Natural killer cell (primary cell): ENCODE results near the gene NSD2. TPM values are rescaled to one million over a fixed set of nuclear protein-coding genes. Genes with fewer than 3 reads are reported as not detected.

Experiments
- ATAC-seq, 3 donors: fragments of 150-1000 bp in 2 of 3; fragments of 200-7000 bp in 1 of 3; cut with Tn5 transposase; 1 replicate in 1 of 3; 2 replicates in 2 of 3; pipeline ENCODE4 v1.10.0; 2021; ENCODE audit warnings: mild to moderate bottlenecking in 2 of 3, moderate library complexity in 2 of 3
- DNase-seq, 2 donors: peaks; one replicate each; pipeline versions ENCODE4 v3.0.0 to v3.0.0-alpha.2; 2013 to 2021; ENCODE audit warnings: mixed read lengths in 1 of 2
- H3K27ac ChIP-seq: one replicate; pipeline ENCODE4 v1.5.1; 2013; ENCODE audit warnings: mild to moderate bottlenecking, low read length
- H3K27me3 ChIP-seq: one replicate; pipeline ENCODE4 v1.6.1; 2013; ENCODE audit warnings: low read length; ENCODE audit not compliant: control insufficient read depth, insufficient read depth
- H3K36me3 ChIP-seq: one replicate; pipeline ENCODE4 v1.6.1; 2013; ENCODE audit warnings: low read length; ENCODE audit not compliant: control insufficient read depth, insufficient read depth
- H3K4me1 ChIP-seq: one replicate; pipeline ENCODE4 v1.6.1; 2013; ENCODE audit warnings: low read length; ENCODE audit not compliant: control insufficient read depth, insufficient read depth
- H3K4me3 ChIP-seq: one replicate; pipeline ENCODE4 v1.5.1; 2013; ENCODE audit warnings: low read length
- H3K9me3 ChIP-seq: one replicate; pipeline ENCODE4 v1.6.1; 2013; ENCODE audit warnings: low read length; ENCODE audit not compliant: control insufficient read depth, insufficient read depth
- H3K27ac Mint-ChIP-seq, 2 donors: one replicate each; pipeline ENCODE4 v1.8.0; 2022; ENCODE audit warnings: mild to moderate bottlenecking in 2 of 2, mixed read lengths in 2 of 2, moderate library complexity in 1 of 2
- H3K27me3 Mint-ChIP-seq, 2 donors: one replicate each; pipeline ENCODE4 v1.8.0; 2022; ENCODE audit warnings: low read depth in 2 of 2, mixed read lengths in 2 of 2
- H3K36me3 Mint-ChIP-seq: one replicate; pipeline ENCODE4 v1.8.0; 2022; ENCODE audit warnings: mixed read lengths
- H3K4me1 Mint-ChIP-seq, 2 donors: one replicate each; pipeline ENCODE4 v1.8.0; 2022; ENCODE audit warnings: mixed read lengths in 2 of 2
- H3K4me3 Mint-ChIP-seq: one replicate; pipeline ENCODE4 v1.8.0; 2022; ENCODE audit warnings: mild to moderate bottlenecking, moderate library complexity, mixed read lengths
- H3K9me3 Mint-ChIP-seq, 2 donors: one replicate each; pipeline ENCODE4 v1.8.0; 2022; ENCODE audit warnings: mixed read lengths in 2 of 2
- WGBS: methylation state at CpG from one replicate; pipeline ENCODE4 v1.1.7; 2013; ENCODE audit warnings: missing lambda C conversion rate; ENCODE audit not compliant: insufficient coverage; 5-methylcytosine and 5-hydroxymethylcytosine counted together
- intact Hi-C: fragments of 100-400 bp; cut with micrococcal nuclease; formaldehyde crosslinking; loops from one replicate; pipeline ENCODE4 v1.14.2; 2022
- total RNA-seq, 4 donors: library from RNA; stranded (reverse); fragments of 120-200 nt in 1 of 4; gene quantifications; one replicate each; pipeline versions ENCODE4 v1.2.3 to v1.2.4, GENCODE V29; 2013 to 2022
- TF ChIP-seq, protein P1 (sequence below): fragments of 200-600 bp; IDR thresholded peaks from one replicate; pipeline ENCODE4 v1.8.0; 2022; ENCODE audit warnings: antibody characterized with exemption

The NSD2 gene
- total RNA-seq, 3 donors from 2014 or later (not counting 1 experiment from before 2014, with no cell fraction given): 36.4 to 51.0 (median 48.3) TPM

DNA sequence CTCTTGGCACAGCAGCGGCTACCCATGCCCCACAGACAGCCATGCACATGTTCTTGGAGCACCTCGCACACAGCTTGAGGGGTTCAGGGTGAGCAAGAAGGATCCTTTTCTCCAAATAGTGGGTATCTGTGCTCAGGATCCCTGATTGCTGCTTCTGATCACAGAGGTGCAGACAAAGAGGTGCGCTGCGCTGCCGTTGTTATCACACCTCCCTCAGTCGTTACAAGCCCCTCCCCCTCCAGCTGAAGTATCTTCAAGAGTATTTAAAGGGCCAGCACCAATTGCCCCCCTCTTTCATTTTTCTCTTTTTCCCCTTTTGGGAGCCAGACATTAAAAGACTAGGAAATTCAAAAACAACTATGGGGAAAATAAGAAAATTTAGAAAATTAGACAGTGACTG, 93.2 kb downstream of the NSD2 start:
- 83% methylated on average over 6 of the region's 6 CpGs for WGBS
- H3K36me3 ChIP-seq: peaks cover 24% of the 10 kb centered on the region
- DNase-seq: no peak
- no peaks in the 10 kb centered on the region for H3K4me1 ChIP-seq
- H3K36me3 Mint-ChIP-seq: no peaks in the 10 kb centered on the region
- H3K27me3 ChIP-seq: no peaks in the 10 kb centered on the region
- no peak for ATAC-seq
- no peak overlapping the region for H3K27ac Mint-ChIP-seq
- no peaks in the 10 kb centered on the region for H3K4me1 Mint-ChIP-seq
- no peak overlapping the region for H3K4me3 ChIP-seq
- H3K27ac ChIP-seq: no peak overlapping the region
- intact Hi-C loops: no loop called here
- no peaks in the 10 kb centered on the region for H3K9me3 Mint-ChIP-seq
- TF ChIP-seq, protein P1, sequence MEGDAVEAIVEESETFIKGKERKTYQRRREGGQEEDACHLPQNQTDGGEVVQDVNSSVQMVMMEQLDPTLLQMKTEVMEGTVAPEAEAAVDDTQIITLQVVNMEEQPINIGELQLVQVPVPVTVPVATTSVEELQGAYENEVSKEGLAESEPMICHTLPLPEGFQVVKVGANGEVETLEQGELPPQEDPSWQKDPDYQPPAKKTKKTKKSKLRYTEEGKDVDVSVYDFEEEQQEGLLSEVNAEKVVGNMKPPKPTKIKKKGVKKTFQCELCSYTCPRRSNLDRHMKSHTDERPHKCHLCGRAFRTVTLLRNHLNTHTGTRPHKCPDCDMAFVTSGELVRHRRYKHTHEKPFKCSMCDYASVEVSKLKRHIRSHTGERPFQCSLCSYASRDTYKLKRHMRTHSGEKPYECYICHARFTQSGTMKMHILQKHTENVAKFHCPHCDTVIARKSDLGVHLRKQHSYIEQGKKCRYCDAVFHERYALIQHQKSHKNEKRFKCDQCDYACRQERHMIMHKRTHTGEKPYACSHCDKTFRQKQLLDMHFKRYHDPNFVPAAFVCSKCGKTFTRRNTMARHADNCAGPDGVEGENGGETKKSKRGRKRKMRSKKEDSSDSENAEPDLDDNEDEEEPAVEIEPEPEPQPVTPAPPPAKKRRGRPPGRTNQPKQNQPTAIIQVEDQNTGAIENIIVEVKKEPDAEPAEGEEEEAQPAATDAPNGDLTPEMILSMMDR: no peak
- H3K4me3 Mint-ChIP-seq: no peak overlapping the region
- no peaks in the 10 kb centered on the region for H3K9me3 ChIP-seq
- H3K27me3 Mint-ChIP-seq: no peaks in the 10 kb centered on the region

DNA sequence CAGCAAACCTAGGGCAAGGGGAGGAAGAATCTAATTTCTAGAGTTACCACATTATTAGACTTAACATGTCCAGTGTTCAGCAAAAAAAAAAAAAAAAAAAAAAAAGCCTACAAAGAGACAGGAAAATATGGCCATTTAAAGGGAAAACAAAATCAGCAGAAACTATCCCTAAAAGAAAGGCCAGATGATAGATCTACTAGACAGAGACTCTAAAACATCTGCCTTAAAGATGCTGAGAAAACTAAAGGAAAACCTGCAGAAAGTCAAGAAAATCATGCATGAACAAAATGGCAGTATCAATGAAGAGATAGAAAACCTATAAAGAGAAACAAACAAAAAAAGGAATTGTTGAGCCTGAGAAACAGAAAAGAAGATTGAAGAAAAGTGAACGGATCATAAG, 93.8 kb downstream of the NSD2 start:
- H3K4me3 Mint-ChIP-seq: no peak overlapping the region
- Histone ChIP-seq H3K27ac (no peak overlapping the region), H3K4me1 (no peaks in the 10 kb centered on the region), H3K36me3 (peaks cover 24% of the 10 kb centered on the region), H3K27me3 (no peaks in the 10 kb centered on the region), H3K9me3 (no peaks in the 10 kb centered on the region), H3K4me3 (no peak overlapping the region)
- ATAC-seq: no peak
- no peaks in the 10 kb centered on the region for H3K4me1 Mint-ChIP-seq
- no peaks in the 10 kb centered on the region for H3K27me3 Mint-ChIP-seq
- H3K36me3 Mint-ChIP-seq: no peaks in the 10 kb centered on the region
- intact Hi-C loops: no loop called here
- TF ChIP-seq, protein P1: no peak
- WGBS: 90% methylated on average over 1 of the region's 1 CpG
- DNase-seq: no peak
- no peak overlapping the region for H3K27ac Mint-ChIP-seq
- H3K9me3 Mint-ChIP-seq: no peaks in the 10 kb centered on the region

DNA sequence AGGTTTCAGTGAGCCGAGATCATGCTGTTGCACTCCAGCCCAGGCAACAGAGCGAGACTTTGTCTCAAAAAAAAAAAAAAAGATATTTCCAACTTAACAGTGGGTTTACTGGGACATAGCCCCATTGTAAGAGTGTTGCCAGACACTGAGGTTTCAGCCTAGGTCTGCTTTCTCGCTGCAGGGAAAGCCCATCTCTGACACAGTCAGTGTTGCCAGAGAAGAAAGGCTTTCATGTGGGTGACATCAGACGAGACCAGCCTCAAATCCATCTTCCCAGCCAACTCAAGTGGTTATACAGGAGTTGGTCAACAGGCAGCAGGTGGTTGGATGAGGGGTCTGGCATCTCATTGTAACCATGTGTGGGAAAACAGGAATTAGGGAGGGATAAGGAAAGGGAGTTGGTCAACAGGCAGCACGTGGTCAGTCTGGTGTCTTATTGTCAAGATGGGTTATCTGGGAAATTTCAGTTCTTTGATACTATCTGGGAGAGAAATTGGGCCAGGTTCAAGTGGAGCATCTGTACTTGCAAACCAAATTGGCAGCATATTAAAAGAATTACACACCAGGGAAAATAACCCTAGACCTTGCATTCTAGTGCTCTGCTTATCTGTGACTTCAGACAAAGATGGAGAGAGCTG, 96.4 kb downstream of the NSD2 start:
- H3K36me3 Mint-ChIP-seq: no peaks in the 10 kb centered on the region
- H3K36me3 ChIP-seq: peaks cover 10% of the 10 kb centered on the region

More for the DNA sequence above, 96.4 kb downstream of the NSD2 start:
- DNase-seq (no peak), ATAC-seq (no peak)
- no peak overlapping the region for H3K27ac ChIP-seq
- H3K4me1 ChIP-seq: no peaks in the 10 kb centered on the region
- Mint-ChIP-seq H3K27me3 (no peaks in the 10 kb centered on the region), H3K9me3 (no peaks in the 10 kb centered on the region), H3K27ac (no peak overlapping the region), H3K4me3 (no peak overlapping the region), H3K4me1 (no peaks in the 10 kb centered on the region)
- intact Hi-C loops: no loop called here
- no peak overlapping the region for H3K4me3 ChIP-seq
- no peaks in the 10 kb centered on the region for H3K27me3 ChIP-seq
- H3K9me3 ChIP-seq: no peaks in the 10 kb centered on the region
- TF ChIP-seq, protein P1: no peak
- 79% methylated on average over 5 of the region's 5 CpGs for WGBS
